ENCODE results near the gene DENND1A. TPM values are rescaled to one million over a fixed set of nuclear protein-coding genes. Genes with fewer than 3 reads are reported as not detected.

The DENND1A gene
- total RNA-seq, 1 donor, result 22.9 TPM

DNA sequence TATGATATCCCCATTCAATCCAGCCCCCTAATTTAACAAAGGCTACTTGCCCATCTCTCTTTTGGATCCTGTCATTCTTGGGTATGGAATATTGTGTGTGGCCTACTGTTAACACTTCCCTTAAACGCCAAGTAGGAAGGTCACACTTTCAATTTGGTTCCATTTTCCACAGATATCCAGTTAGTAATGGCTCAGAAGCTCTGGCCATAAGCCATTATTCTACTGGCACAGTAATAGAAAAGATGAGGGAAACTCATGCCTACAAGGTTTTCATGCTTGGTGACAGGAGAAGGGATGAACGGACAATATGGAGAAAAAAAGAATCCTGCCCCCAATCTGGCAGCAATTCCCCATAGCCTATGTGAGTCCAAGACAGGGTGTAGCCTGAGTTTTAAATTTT is 346.3 kb downstream of the DENND1A start:
- TF ChIP-seq, protein P1, sequence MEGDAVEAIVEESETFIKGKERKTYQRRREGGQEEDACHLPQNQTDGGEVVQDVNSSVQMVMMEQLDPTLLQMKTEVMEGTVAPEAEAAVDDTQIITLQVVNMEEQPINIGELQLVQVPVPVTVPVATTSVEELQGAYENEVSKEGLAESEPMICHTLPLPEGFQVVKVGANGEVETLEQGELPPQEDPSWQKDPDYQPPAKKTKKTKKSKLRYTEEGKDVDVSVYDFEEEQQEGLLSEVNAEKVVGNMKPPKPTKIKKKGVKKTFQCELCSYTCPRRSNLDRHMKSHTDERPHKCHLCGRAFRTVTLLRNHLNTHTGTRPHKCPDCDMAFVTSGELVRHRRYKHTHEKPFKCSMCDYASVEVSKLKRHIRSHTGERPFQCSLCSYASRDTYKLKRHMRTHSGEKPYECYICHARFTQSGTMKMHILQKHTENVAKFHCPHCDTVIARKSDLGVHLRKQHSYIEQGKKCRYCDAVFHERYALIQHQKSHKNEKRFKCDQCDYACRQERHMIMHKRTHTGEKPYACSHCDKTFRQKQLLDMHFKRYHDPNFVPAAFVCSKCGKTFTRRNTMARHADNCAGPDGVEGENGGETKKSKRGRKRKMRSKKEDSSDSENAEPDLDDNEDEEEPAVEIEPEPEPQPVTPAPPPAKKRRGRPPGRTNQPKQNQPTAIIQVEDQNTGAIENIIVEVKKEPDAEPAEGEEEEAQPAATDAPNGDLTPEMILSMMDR (IDR thresholded peaks at IDR 0.05; ENCODE audit: insufficient read depth, low read depth, low read length), result no peak
- no peak for DNase-seq (ENCODE audit: low read depth)

GRCh38 chr9:123571240-123571639 is 358.7 kb downstream of the DENND1A start:
- no peak overlapping the region for H3K4me3 ChIP-seq (ENCODE audit: low read depth, low read length)
- no peak for DNase-seq (ENCODE audit: low read depth)
- TF ChIP-seq, protein P1 (IDR thresholded peaks at IDR 0.05; ENCODE audit: insufficient read depth, low read depth, low read length), result no peak

More for the DNA sequence above, 346.3 kb downstream of the DENND1A start:
- no peak overlapping the region for H3K4me3 ChIP-seq (ENCODE audit: low read depth, low read length)

DNA sequence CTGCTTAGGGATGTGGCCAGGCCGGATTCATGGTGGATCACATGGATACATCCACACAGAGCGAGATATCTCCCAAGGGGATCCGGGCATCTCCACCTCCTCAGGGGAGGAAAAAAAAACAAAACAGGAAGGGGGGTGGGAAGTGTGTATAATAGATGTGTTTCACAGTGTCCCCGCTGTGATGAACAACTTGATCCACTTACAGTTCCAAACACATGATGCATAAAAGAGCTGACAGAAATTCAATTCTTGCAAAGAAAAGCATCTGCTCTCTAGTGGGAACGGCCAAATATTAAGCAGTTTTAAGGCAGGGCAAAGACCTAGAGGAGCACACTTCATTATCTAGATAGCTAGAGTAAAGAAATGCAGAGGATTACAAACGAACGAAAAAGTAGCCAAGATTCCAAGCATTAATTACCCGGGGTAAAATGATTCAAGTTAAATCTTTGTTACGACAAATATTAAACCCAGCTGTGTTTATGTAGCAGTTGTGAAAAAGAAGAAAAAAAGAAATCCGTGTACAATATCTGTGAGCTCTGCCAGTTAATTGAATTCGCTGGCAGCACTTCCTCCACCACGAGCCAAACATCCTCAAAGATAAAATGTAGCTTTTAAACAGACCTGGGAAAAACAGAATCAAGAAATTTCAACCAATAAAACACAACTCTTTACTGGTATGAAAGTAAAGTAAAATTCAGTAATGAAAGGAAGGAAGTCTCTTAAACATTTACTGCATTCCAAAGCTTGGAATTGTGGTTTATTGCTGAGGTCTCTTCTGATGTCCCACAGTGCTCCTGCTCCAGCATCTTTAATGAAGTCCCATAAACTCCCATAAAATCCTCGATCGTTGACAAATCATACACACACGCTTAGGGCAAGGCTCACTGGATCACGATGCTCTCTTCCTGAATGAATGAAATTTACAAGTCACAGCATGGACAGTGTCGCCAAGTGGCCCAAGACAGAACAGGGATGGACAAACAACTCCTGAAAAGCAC is 360.9 kb downstream of the DENND1A start:
- DNase-seq (ENCODE audit: low read depth), result peak; percentile 40
- H3K4me3 ChIP-seq (ENCODE audit: low read depth, low read length), result no peak overlapping the region
- TF ChIP-seq, protein P1 (IDR thresholded peaks at IDR 0.05; ENCODE audit: insufficient read depth, low read depth, low read length), result no peak

- no peak for DNase-seq (ENCODE audit: low read depth)
- TF ChIP-seq, protein P1 (IDR thresholded peaks at IDR 0.05; ENCODE audit: insufficient read depth, low read depth, low read length), result no peak
- no peak overlapping the region for H3K4me3 ChIP-seq (ENCODE audit: low read depth, low read length)
Observed at GRCh38 chr9:123567013-123567412, 362.9 kb downstream of the DENND1A start.

DNA sequence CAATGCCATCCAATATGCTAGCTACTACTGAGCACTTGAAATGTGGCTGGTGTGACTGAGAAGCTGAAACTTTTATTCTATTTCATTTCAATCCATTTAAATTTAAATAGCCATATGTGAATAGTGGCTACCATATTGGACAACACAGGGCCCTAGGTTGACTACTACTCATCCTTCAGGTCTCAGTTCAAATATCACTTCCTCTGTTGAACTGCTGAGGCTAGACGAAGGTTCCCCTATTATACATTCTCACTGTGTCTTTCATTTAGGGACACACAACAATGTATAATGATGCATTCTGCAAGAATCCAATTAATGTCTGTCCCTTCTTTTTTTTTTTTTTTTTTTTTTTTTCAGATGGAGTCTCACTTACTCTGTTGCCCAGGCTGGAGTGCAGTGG is 365.3 kb downstream of the DENND1A start:
- H3K4me3 ChIP-seq (ENCODE audit: low read depth, low read length), result no peak overlapping the region
- no peak for DNase-seq (ENCODE audit: low read depth)
- TF ChIP-seq, protein P1 (IDR thresholded peaks at IDR 0.05; ENCODE audit: insufficient read depth, low read depth, low read length), result no peak

- TF ChIP-seq, protein P1 (IDR thresholded peaks at IDR 0.05; ENCODE audit: insufficient read depth, low read depth, low read length), result no peak
- H3K4me3 ChIP-seq (ENCODE audit: low read depth, low read length), result no peak overlapping the region
- DNase-seq (ENCODE audit: low read depth), result peak; percentile 67
Observed at GRCh38 chr9:123562844-123563346, 367.0 kb downstream of the DENND1A start.

All from fibroblast of villous mesenchyme (primary cell).